H1 (cell line): ENCODE results near the gene HRH2. TPM values are rescaled to one million over a fixed set of nuclear protein-coding genes. Genes with fewer than 3 reads are reported as not detected.

Experiments
- CTCF ChIA-PET: fragments of 300-600 bp; sonication (Branson Sonifier 250); formaldehyde crosslinking; loops from one replicate; lab custom pipeline; 2021; ENCODE audit not compliant: partially characterized antibody; lab: Charles Lee
- POLR2A ChIA-PET: fragments of 300-600 bp; sonication (Branson Sonifier 250); formaldehyde crosslinking; loops from one replicate; lab custom pipeline; 2021; ENCODE audit warnings: inconsistent platforms; ENCODE audit not compliant: partially characterized antibody; lab: Charles Lee
- DNase-seq, 2 experiments: peaks; one replicate each; pipeline versions ENCODE4 v3.0.0 to v3.0.0-alpha.2; 2010 to 2022; ENCODE audit warnings: low spot score in 2 of 2, low read depth in 1 of 2, mixed read lengths in 1 of 2
- FAIRE-seq: peaks from 2 replicates; lab custom pipeline; 2011; peaks lifted over from hg19 to GRCh38; lab: Jason Lieb, UNC
- H2AFZ ChIP-seq: 2 replicates; pipeline ENCODE4 v1.8.1; 2012; ENCODE audit warnings: low read length, inconsistent platforms
- H2AK5ac ChIP-seq: 2 replicates; pipeline ENCODE4 v1.6.1; 2013; ENCODE audit warnings: low read depth, low read length
- H2BK120ac ChIP-seq: replicated peaks from 2 replicates; pipeline ENCODE3; 2013; ENCODE audit warnings: low read depth, low read length, inconsistent platforms
- H2BK12ac ChIP-seq: 2 replicates; pipeline ENCODE4 v1.6.1; 2013; ENCODE audit warnings: low read depth, low read length
- H2BK15ac ChIP-seq: 2 replicates; pipeline ENCODE4 v1.6.1; 2013; ENCODE audit warnings: low read length
- H2BK20ac ChIP-seq: 2 replicates; pipeline ENCODE4 v1.6.1; 2013; ENCODE audit warnings: low read length
- H2BK5ac ChIP-seq: 2 replicates; pipeline ENCODE4 v1.6.1; 2013; ENCODE audit warnings: low read depth, low read length
- H3K14ac ChIP-seq: 2 replicates; pipeline ENCODE4 v1.6.1; 2013; ENCODE audit warnings: inconsistent platforms; ENCODE audit not compliant: insufficient read length
- H3K18ac ChIP-seq: 2 replicates; pipeline ENCODE4 v1.6.1; 2013; ENCODE audit warnings: low read length; ENCODE audit errors: extremely low read depth
- H3K23ac ChIP-seq: 2 replicates; pipeline ENCODE4 v1.6.1; 2013; ENCODE audit warnings: inconsistent platforms; ENCODE audit not compliant: insufficient read length
- H3K23me2 ChIP-seq: 2 replicates; pipeline ENCODE4 v1.6.1; 2013; ENCODE audit warnings: low read depth, low read length
- H3K27ac ChIP-seq: 2 replicates; pipeline ENCODE4 v1.6.1; 2011; ENCODE audit warnings: low read depth, low read length, inconsistent platforms
- H3K27me3 ChIP-seq, 4 experiments: replicated peaks in 1 of 4; 1 replicate in 1 of 4; 2 replicates in 3 of 4; pipeline versions ENCODE4 v1.6.1 to v1.8.1; 2011 to 2013; ENCODE audit warnings: low read length in 3 of 4, mild to moderate bottlenecking in 3 of 4, inconsistent platforms in 2 of 4, mixed read lengths in 2 of 4, moderate library complexity in 1 of 4; ENCODE audit not compliant: control insufficient read depth in 3 of 4, insufficient read depth in 3 of 4; ENCODE audit errors: extremely low read depth in 1 of 4
- H3K36me3 ChIP-seq, 4 experiments: 2 replicates each; pipeline versions ENCODE4 v1.6.1 to v1.8.1; 2011 to 2013; ENCODE audit warnings: mild to moderate bottlenecking in 4 of 4, low read length in 3 of 4, moderate library complexity in 2 of 4, control low read depth in 1 of 4, inconsistent platforms in 1 of 4; ENCODE audit not compliant: insufficient read depth in 4 of 4, control insufficient read depth in 2 of 4
- H3K4ac ChIP-seq: replicated peaks from 2 replicates; pipeline ENCODE3; 2013; ENCODE audit warnings: low read length, low read depth, mixed read lengths, inconsistent platforms; ENCODE audit not compliant: insufficient read length
- H3K4me1 ChIP-seq, 4 experiments: replicated peaks in 1 of 4; 1 replicate in 1 of 4; 2 replicates in 3 of 4; pipeline versions ENCODE4 v1.6.1 to v1.8.1; 2011 to 2013; ENCODE audit warnings: low read length in 3 of 4, inconsistent platforms in 2 of 4, mixed read lengths in 1 of 4; ENCODE audit not compliant: insufficient read depth in 4 of 4, control insufficient read depth in 3 of 4
- H3K4me2 ChIP-seq, 2 experiments: 2 replicates each; pipeline versions ENCODE4 v1.6.1 to v1.8.1; 2011 to 2013; ENCODE audit warnings: low read depth in 2 of 2, low read length in 2 of 2, control low read depth in 1 of 2, inconsistent platforms in 1 of 2, mild to moderate bottlenecking in 1 of 2; ENCODE audit not compliant: insufficient read depth in 1 of 2
- H3K4me3 ChIP-seq, 4 experiments: fragments of 200-600, 300-600 bp in 1 of 4; sonication (generic), shearing (Covaris generic), sonication (Bioruptor Twin) in 1 of 4; 2 replicates each; pipeline versions ENCODE4 v1.5.1 to v1.8.1; 2011 to 2016; ENCODE audit warnings: low read length in 4 of 4, low read depth in 3 of 4, control low read depth in 2 of 4, inconsistent platforms in 2 of 4, mild to moderate bottlenecking in 2 of 4, mixed read lengths in 1 of 4, moderate library complexity in 1 of 4; ENCODE audit not compliant: insufficient read depth in 2 of 4; ENCODE audit errors: extremely low read depth in 1 of 4
- H3K56ac ChIP-seq: replicated peaks from 2 replicates; pipeline ENCODE3; 2013; ENCODE audit warnings: low read depth, mild to moderate bottlenecking, mixed read lengths, low read length, inconsistent platforms; ENCODE audit not compliant: insufficient read length
- H3K79me1 ChIP-seq: 2 replicates; pipeline ENCODE4 v1.6.1; 2013; ENCODE audit warnings: low read depth, low read length, control low read depth
- H3K79me2 ChIP-seq, 2 experiments: 2 replicates each; pipeline versions ENCODE4 v1.6.1 to v1.8.1; 2012 to 2013; ENCODE audit warnings: low read length in 2 of 2, mild to moderate bottlenecking in 2 of 2, inconsistent platforms in 1 of 2; ENCODE audit not compliant: insufficient read depth in 2 of 2, control insufficient read depth in 1 of 2
- H3K9ac ChIP-seq, 4 experiments: replicated peaks in 1 of 4; 1 replicate in 1 of 4; 2 replicates in 3 of 4; pipeline versions ENCODE4 v1.6.1 to v1.8.1; 2011 to 2013; ENCODE audit warnings: low read depth in 3 of 4, low read length in 3 of 4, control low read depth in 2 of 4, mild to moderate bottlenecking in 2 of 4, moderate library complexity in 2 of 4, inconsistent platforms in 1 of 4; ENCODE audit errors: extremely low read depth in 1 of 4
- H3K9me3 ChIP-seq, 2 experiments: 2 replicates each; pipeline versions ENCODE4 v1.6.1 to v1.8.1; 2012 to 2013; ENCODE audit warnings: mild to moderate bottlenecking in 2 of 2, moderate library complexity in 2 of 2, control low read depth in 1 of 2, inconsistent platforms in 1 of 2, low read depth in 1 of 2, low read length in 1 of 2, mixed read lengths in 1 of 2; ENCODE audit not compliant: insufficient read depth in 2 of 2
- H4K20me1 ChIP-seq, 2 experiments: replicated peaks in 1 of 2; 2 replicates each; pipeline versions ENCODE3 to v1.8.1; 2011 to 2013; ENCODE audit warnings: inconsistent platforms in 2 of 2, low read length in 2 of 2, mild to moderate bottlenecking in 1 of 2; ENCODE audit not compliant: insufficient read depth in 2 of 2, control insufficient read depth in 1 of 2
- H4K5ac ChIP-seq: 2 replicates; pipeline ENCODE4 v1.6.1; 2013; ENCODE audit warnings: low read length, low read depth, mixed read lengths, inconsistent platforms; ENCODE audit not compliant: insufficient read length
- H4K8ac ChIP-seq: 2 replicates; pipeline ENCODE4 v1.8.0; 2013; ENCODE audit warnings: mild to moderate bottlenecking, moderate library complexity, low read length, inconsistent platforms; ENCODE audit not compliant: insufficient read depth; ENCODE audit errors: extremely low read depth
- H4K91ac ChIP-seq: replicated peaks from 2 replicates; pipeline ENCODE3; 2013; ENCODE audit warnings: low read length, mixed read lengths, inconsistent platforms; ENCODE audit not compliant: insufficient read length
- BACH1 ChIP-seq: IDR thresholded peaks from 2 replicates; pipeline ENCODE4 v1.6.1; 2012; ENCODE audit warnings: low read length, improper control_type of control experiment
- CEBPB ChIP-seq: IDR thresholded peaks from 2 replicates; pipeline ENCODE4 v1.6.1; 2012; ENCODE audit warnings: low read depth, low read length
- CTBP2 ChIP-seq: IDR thresholded peaks from 2 replicates; pipeline ENCODE4 v1.7.0; 2011; ENCODE audit warnings: borderline replicate concordance, mild to moderate bottlenecking, moderate library complexity, mixed read lengths, low read length; ENCODE audit not compliant: insufficient read depth, insufficient read length
- GTF2F1 ChIP-seq: IDR thresholded peaks from 2 replicates; pipeline ENCODE4 v1.6.1; 2012; ENCODE audit warnings: low read depth, low read length, improper control_type of control experiment, borderline replicate concordance
- RNF2 ChIP-seq: fragments of 200-900, 300-1000 bp; sonication (generic); IDR thresholded peaks from 2 replicates; pipeline ENCODE4 v1.7.1; 2016; ENCODE audit warnings: borderline replicate concordance, low read depth, mild to moderate bottlenecking, antibody characterized with exemption, low read length; ENCODE audit not compliant: poor library complexity, severe bottlenecking; ENCODE audit errors: missing control alignments
- SIX5 ChIP-seq: IDR thresholded peaks from 2 replicates; pipeline ENCODE4 v1.6.1; 2011; ENCODE audit warnings: mild to moderate bottlenecking, low read depth, low read length
- SP1 ChIP-seq: IDR thresholded peaks from 2 replicates; pipeline ENCODE4 v1.6.1; 2011; ENCODE audit warnings: low read depth, low read length
- SP2 ChIP-seq: IDR thresholded peaks from 2 replicates; pipeline ENCODE4 v1.6.1; 2012; ENCODE audit warnings: mild to moderate bottlenecking, low read length, inconsistent platforms
- TBP ChIP-seq: IDR thresholded peaks from 2 replicates; pipeline ENCODE4 v1.6.1; 2011; ENCODE audit warnings: low read depth, low read length, improper control_type of control experiment
- TEAD4 ChIP-seq: IDR thresholded peaks from 2 replicates; pipeline ENCODE4 v1.6.1; 2012; ENCODE audit warnings: low read depth, low read length, inconsistent platforms, mixed read lengths
- USF2 ChIP-seq: IDR thresholded peaks from 2 replicates; pipeline ENCODE4 v1.6.1; 2011; ENCODE audit warnings: low read length, improper control_type of control experiment
- YY1 ChIP-seq: IDR thresholded peaks from 2 replicates; pipeline ENCODE4 v1.6.1; 2011; ENCODE audit warnings: low read depth, mild to moderate bottlenecking, low read length
- WGBS, 2 experiments: shearing (Covaris generic) in 1 of 2; methylation state at CpG; one replicate each; pipeline versions ENCODE4 v1.1.6 to v1.1.7; 2013 to 2015; ENCODE audit warnings: low lambda C conversion rate in 2 of 2, mixed read lengths in 2 of 2, inconsistent platforms in 1 of 2, low coverage in 1 of 2, missing lambda C conversion rate in 1 of 2; ENCODE audit not compliant: insufficient replicate concordance in 2 of 2, insufficient coverage in 1 of 2, insufficient read length in 1 of 2; ENCODE audit errors: extremely low coverage in 1 of 2, missing lambda C conversion rate in 1 of 2; 5-methylcytosine and 5-hydroxymethylcytosine counted together
- polyA plus RNA-seq, 7 experiments: library from polyadenylated mRNA; depleted of rRNA in 3 of 7; stranded (reverse) in 5 of 7; unstranded in 2 of 7; fragments of >200 nt in 5 of 7; fragments of 200-250 nt in 2 of 7; gene quantifications; 1 replicate in 5 of 7; 2 replicates in 1 of 7; 4 replicates in 1 of 7; pipeline versions ENCODE4 v1.2.1 to v1.2.3, GENCODE V29; 2011 to 2013; ENCODE audit warnings: missing spikeins in 2 of 7, mixed read lengths in 2 of 7
- total RNA-seq: library from RNA; stranded (reverse); fragmentation: NEBNext Ultra II Directional; extraction: Animal tissue kit (Norgen Biotek cat#: 25700); gene quantifications from 2 replicates; pipeline ENCODE4 v1.2.1, GENCODE V29; 2021

HRH2 gene
- total and polyA plus RNA-seq, 2 of the 8 experiments (the other 6 are each of a cell fraction or from before 2014, with no cell fraction given), result 7.8 to 8.1 TPM

- no peak overlapping the region for H4K5ac ChIP-seq
- H3K18ac ChIP-seq, result no peak overlapping the region
- H3K9me3 ChIP-seq, result no peaks in the 10 kb centered on the region
- no peak overlapping the region for H2BK5ac ChIP-seq
- H3K9ac ChIP-seq, result no peak overlapping the region
- H3K4me3 ChIP-seq, result no peak overlapping the region
- H3K79me2 ChIP-seq, result no peaks in the 10 kb centered on the region
- no peaks in the 10 kb centered on the region for H3K27me3 ChIP-seq
- H3K4me2 ChIP-seq, result no peak overlapping the region
- H2BK20ac ChIP-seq, result no peak overlapping the region
- FAIRE-seq (no peak), DNase-seq (peak in 1 of 2 experiments; percentile 45)
- no peak overlapping the region for H4K91ac ChIP-seq
- H3K56ac ChIP-seq, result no peak overlapping the region
- H3K27ac ChIP-seq, result no peak overlapping the region
- H4K8ac ChIP-seq, result no peak overlapping the region
- peaks cover 0 to 6% (median 2%) of the 10 kb centered on the region in 4 experiments; a peak in 3 of 7 replicates for H3K4me1 ChIP-seq
- no peak overlapping the region for H2AK5ac ChIP-seq
- ChIA-PET POLR2A (no interaction called here), CTCF (interaction anchor here (1.6 to 6.4 kb wide), 2 partner anchors 21 to 39 kb away, joined by 4 to 43 read pairs; no protein-coding TSS in a partner anchor)
- WGBS, 2 experiments, result 84% methylated on average over 14 of the region's 14 CpGs; no CpG with 5 or more reads in 1 of the 2 experiments
- H3K4ac ChIP-seq, result no peak overlapping the region
- H2BK120ac ChIP-seq, result no peak overlapping the region
- no peak overlapping the region for H3K23ac ChIP-seq
- H2BK12ac ChIP-seq, result no peak overlapping the region
- H3K36me3 ChIP-seq, result no peaks in the 10 kb centered on the region
- no peak overlapping the region for H3K14ac ChIP-seq
- H3K23me2 ChIP-seq, result no peaks in the 10 kb centered on the region
- H2AFZ ChIP-seq, result no peak overlapping the region
- no peak overlapping the region for H2BK15ac ChIP-seq
- H3K79me1 ChIP-seq, result no peaks in the 10 kb centered on the region
- no peaks in the 10 kb centered on the region for H4K20me1 ChIP-seq
- TF ChIP-seq USF2, result no peak
- no peak for TF ChIP-seq TEAD4
- TF ChIP-seq SIX5, result no peak
- no peak for TF ChIP-seq CEBPB
- no peak for TF ChIP-seq CTBP2
- no peak for TF ChIP-seq GTF2F1
- TF ChIP-seq BACH1, result no peak
- no peak for TF ChIP-seq YY1
- no peak for TF ChIP-seq SP1
- TF ChIP-seq SP2, result no peak
- no peak for TF ChIP-seq RNF2
- TF ChIP-seq TBP, result no peak
Observed at GRCh38 chr5:175750511-175750931, 92.7 kb downstream of the HRH2 start.
